ENCODE results near the gene OCLN. TPM values are rescaled to one million over a fixed set of nuclear protein-coding genes. Genes with fewer than 3 reads are reported as not detected.
"Not testable (repeated sequence)": the region's sequence is repeated elsewhere in the genome, so short reads cannot be mapped to it uniquely, and the experiment has no call there.

OCLN gene
- total and polyA plus RNA-seq, 2 experiments from 2014 or later: 4.0 to 5.6 TPM

- Histone ChIP-seq H3K27me3 (no peaks in the 10 kb centered on the region), H3K36me3 (no peaks in the 10 kb centered on the region), H3K9me3 (ENCODE audit: low read depth) (no peaks in the 10 kb centered on the region), H3K4me3 (no peak overlapping the region), H3K27ac (no peak overlapping the region), H3K4me1 (ENCODE audit: low read depth) (no peaks in the 10 kb centered on the region)
- no peak for DNase-seq (ENCODE audit: low read depth in 1 of 2, low spot score in 1 of 2)
- TF ChIP-seq CTCF (IDR thresholded peaks at IDR 0.05; ENCODE audit: low read depth, low read length): no peak
Observed at GRCh38 chr5:69451941-69452647, 40.5 kb upstream of the OCLN start.

GRCh38 chr5:69453487-69453886 lies 39.1 kb upstream of the OCLN start:
- H3K4me3 ChIP-seq; DNase-seq (ENCODE audit: low read depth in 1 of 2, low spot score in 1 of 2); H3K27me3 ChIP-seq; H3K4me1 ChIP-seq (ENCODE audit: low read depth); H3K36me3 ChIP-seq; H3K9me3 ChIP-seq (ENCODE audit: low read depth); H3K27ac ChIP-seq: not testable (repeated sequence)

GRCh38 chr5:69454460-69455249 lies 37.9 kb upstream of the OCLN start:
- H3K27me3 ChIP-seq: no peaks in the 10 kb centered on the region
- no peaks in the 10 kb centered on the region for H3K36me3 ChIP-seq
- no peak for TF ChIP-seq CTCF (IDR thresholded peaks at IDR 0.05; ENCODE audit: low read depth, low read length)
- H3K4me3 ChIP-seq: no peak overlapping the region
- no peaks in the 10 kb centered on the region for H3K9me3 ChIP-seq (ENCODE audit: low read depth)
- no peak overlapping the region for H3K27ac ChIP-seq
- DNase-seq (ENCODE audit: low read depth in 1 of 2, low spot score in 1 of 2): no peak
- no peaks in the 10 kb centered on the region for H3K4me1 ChIP-seq (ENCODE audit: low read depth)

DNA sequence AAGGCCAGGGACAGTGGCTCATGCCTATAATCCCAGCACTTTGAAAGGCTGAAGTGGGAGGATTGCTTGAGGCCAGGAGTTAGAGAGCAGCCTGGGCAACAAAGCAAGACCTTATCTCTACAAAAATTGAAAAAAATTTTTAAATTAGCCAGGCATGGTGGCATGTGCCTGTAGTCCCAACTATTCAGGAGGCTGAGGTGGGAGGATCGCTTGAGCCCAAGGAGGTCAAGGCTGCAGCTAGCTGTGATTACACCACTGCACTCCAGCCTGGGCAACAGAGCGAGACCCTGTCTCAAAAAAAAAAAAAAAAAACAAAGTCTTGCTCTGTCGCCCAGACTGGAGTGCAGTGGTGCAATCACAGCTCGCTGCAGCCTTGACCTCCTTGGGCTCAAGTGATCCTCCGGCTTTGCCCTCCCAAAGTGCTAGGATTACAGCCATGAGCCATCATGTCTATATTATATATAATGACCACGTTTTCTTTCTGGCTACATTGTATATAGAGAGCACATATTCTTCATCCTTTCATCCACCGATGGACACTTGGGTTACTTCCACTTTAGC lies 37.1 kb upstream of the OCLN start:
- not testable (repeated sequence) for DNase-seq (ENCODE audit: low read depth in 1 of 2, low spot score in 1 of 2); H3K4me3 ChIP-seq; H3K27ac ChIP-seq; H3K4me1 ChIP-seq (ENCODE audit: low read depth); H3K27me3 ChIP-seq; H3K9me3 ChIP-seq (ENCODE audit: low read depth); H3K36me3 ChIP-seq

GRCh38 chr5:69462170-69462569 lies 30.4 kb upstream of the OCLN start:
- Histone ChIP-seq H3K27me3 (no peaks in the 10 kb centered on the region), H3K36me3 (no peaks in the 10 kb centered on the region), H3K27ac (no peak overlapping the region), H3K4me3 (no peak overlapping the region), H3K9me3 (ENCODE audit: low read depth) (no peaks in the 10 kb centered on the region), H3K4me1 (ENCODE audit: low read depth) (no peaks in the 10 kb centered on the region)
- TF ChIP-seq CTCF (IDR thresholded peaks at IDR 0.05; ENCODE audit: low read depth, low read length): no peak
- no peak for DNase-seq (ENCODE audit: low read depth in 1 of 2, low spot score in 1 of 2)

- not testable (repeated sequence) for H3K27me3 ChIP-seq; H3K4me3 ChIP-seq; H3K36me3 ChIP-seq; H3K27ac ChIP-seq; H3K4me1 ChIP-seq (ENCODE audit: low read depth); DNase-seq (ENCODE audit: low read depth in 1 of 2, low spot score in 1 of 2); H3K9me3 ChIP-seq (ENCODE audit: low read depth)
Observed at GRCh38 chr5:69466375-69466774, 26.2 kb upstream of the OCLN start.
